MCF 10A (cell line): ENCODE data around the gene HOXB7. TPM values are rescaled to one million over a fixed set of nuclear protein-coding genes. Genes with fewer than 3 reads are reported as not detected.

Source experiments
- BruUV-seq: library from RNA; stranded (reverse); fragments of 400-500 nt; replicated peaks from 2 replicates; lab custom pipeline; 2021; lab: Mats Ljungman, UMichigan
- CTCF ChIA-PET: fragments of 300-600 bp; sonication (Branson Sonifier 250); formaldehyde crosslinking; extraction: SDS; loops from one replicate; lab custom pipeline; 2021; ENCODE audit warnings: antibody characterized with exemption, inconsistent platforms; lab: Yijun Ruan, JAX
- POLR2A ChIA-PET: fragments of 300-600, 350-650 bp; sonication (Branson Sonifier 250); formaldehyde crosslinking; extraction: SDS; loops from one replicate; lab custom pipeline; 2020; ENCODE audit warnings: antibody characterized with exemption, inconsistent platforms; lab: Yijun Ruan, JAX
- DNase-seq: peaks from one replicate; pipeline ENCODE4 v3.0.0-alpha.2; 2018; ENCODE audit not compliant: unreplicated experiment
- H3K27ac Mint-ChIP-seq: one replicate; pipeline ENCODE4 v1.8.0; 2022; ENCODE audit warnings: mild to moderate bottlenecking, low read depth, mixed read lengths; ENCODE audit not compliant: unreplicated experiment
- H3K27me3 Mint-ChIP-seq: one replicate; pipeline ENCODE4 v1.8.0; 2022; ENCODE audit warnings: mixed read lengths; ENCODE audit not compliant: insufficient read depth, unreplicated experiment
- H3K36me3 Mint-ChIP-seq: one replicate; pipeline ENCODE4 v1.8.0; 2022; ENCODE audit warnings: mild to moderate bottlenecking, moderate library complexity, mixed read lengths; ENCODE audit not compliant: insufficient read depth, unreplicated experiment
- H3K4me1 Mint-ChIP-seq: one replicate; pipeline ENCODE4 v1.8.0; 2022; ENCODE audit warnings: mixed read lengths; ENCODE audit not compliant: insufficient read depth, unreplicated experiment
- H3K4me3 Mint-ChIP-seq: one replicate; pipeline ENCODE4 v1.8.0; 2022; ENCODE audit warnings: mild to moderate bottlenecking, moderate library complexity, mixed read lengths; ENCODE audit not compliant: unreplicated experiment
- H3K9me3 Mint-ChIP-seq: one replicate; pipeline ENCODE4 v1.8.0; 2022; ENCODE audit warnings: mixed read lengths; ENCODE audit not compliant: unreplicated experiment
- CTCF ChIP-seq: fragments of 200-600 bp; IDR thresholded peaks from one replicate; pipeline ENCODE4 v1.8.0; 2022; ENCODE audit warnings: antibody characterized with exemption, mild to moderate bottlenecking; ENCODE audit not compliant: unreplicated experiment
- intact Hi-C: fragments of 100-400 bp; cut with micrococcal nuclease; formaldehyde crosslinking; loops from 2 replicates; pipeline ENCODE4 v1.14.1; 2022
- total RNA-seq: library from RNA; stranded (reverse); gene quantifications from 2 replicates; pipeline ENCODE4 v1.2.3, GENCODE V29; 2022

HOXB7 gene
- total RNA-seq, 1 experiment from 2014 or later, result not detected

GRCh38 chr17:48632579-48633265 is 21.9 kb upstream of the HOXB7 start:
- peaks cover under 1% of the 10 kb centered on the region for H3K4me1 Mint-ChIP-seq
- TF ChIP-seq CTCF, result no peak
- no peaks in the 10 kb centered on the region for H3K36me3 Mint-ChIP-seq
- no TSS peak for BruUV-seq
- POLR2A ChIA-PET, result no interaction called here
- CTCF ChIA-PET, result interaction anchor here (0.5 to 1.5 kb wide), 6 partner anchors 14 to 369 kb away, joined by 3 to 7 read pairs (median 4); no protein-coding TSS in a partner anchor
- no peak overlapping the region for H3K4me3 Mint-ChIP-seq
- intact Hi-C loops, result no loop called here
- no peak overlapping the region for H3K27ac Mint-ChIP-seq
- no peak for DNase-seq
- no peaks in the 10 kb centered on the region for H3K9me3 Mint-ChIP-seq
- peaks cover 92% of the 10 kb centered on the region for H3K27me3 Mint-ChIP-seq

- H3K36me3 Mint-ChIP-seq, result no peaks in the 10 kb centered on the region
- CTCF ChIA-PET, result interaction anchor here (0.5 to 1.5 kb wide), 7 partner anchors 13 to 551 kb away, joined by 3 to 7 read pairs (median 4); no protein-coding TSS in a partner anchor
- no peaks in the 10 kb centered on the region for H3K4me1 Mint-ChIP-seq
- H3K27ac Mint-ChIP-seq, result no peak overlapping the region
- peaks cover 92% of the 10 kb centered on the region for H3K27me3 Mint-ChIP-seq
- BruUV-seq, result no TSS peak
- no peak overlapping the region for H3K4me3 Mint-ChIP-seq
- no peak for DNase-seq
- intact Hi-C loops, result no loop called here
- H3K9me3 Mint-ChIP-seq, result no peaks in the 10 kb centered on the region
- POLR2A ChIA-PET, result no interaction called here
- no peak for TF ChIP-seq CTCF
Measured at GRCh38 chr17:48631693-48632578, 21.1 kb upstream of the HOXB7 start.

- ChIA-PET POLR2A (no interaction called here), CTCF (interaction anchor here (0.7 to 0.9 kb wide), 2 partner anchors 276 to 550 kb away, joined by 3 to 4 read pairs; no protein-coding TSS in a partner anchor)
- Mint-ChIP-seq H3K4me3 (no peak overlapping the region), H3K4me1 (no peaks in the 10 kb centered on the region), H3K36me3 (no peaks in the 10 kb centered on the region), H3K27ac (no peak overlapping the region), H3K27me3 (peaks cover 92% of the 10 kb centered on the region), H3K9me3 (no peaks in the 10 kb centered on the region)
- DNase-seq, result no peak
- no TSS peak for BruUV-seq
- no peak for TF ChIP-seq CTCF
- intact Hi-C loops, result no loop called here
Measured at GRCh38 chr17:48630925-48631692, 20.3 kb upstream of the HOXB7 start.
